H1 (cell line): ENCODE data around the gene ITGAE. TPM values are rescaled to one million over a fixed set of nuclear protein-coding genes. Genes with fewer than 3 reads are reported as not detected.
"Not testable (repeated sequence)": the region's sequence is repeated elsewhere in the genome, so short reads cannot be mapped to it uniquely, and the experiment has no call there.

Source experiments
- CTCF ChIA-PET: fragments of 300-600 bp; sonication (Branson Sonifier 250); formaldehyde crosslinking; loops from one replicate; lab custom pipeline; 2021; ENCODE audit not compliant: partially characterized antibody; lab: Charles Lee
- POLR2A ChIA-PET: fragments of 300-600 bp; sonication (Branson Sonifier 250); formaldehyde crosslinking; loops from one replicate; lab custom pipeline; 2021; ENCODE audit warnings: inconsistent platforms; ENCODE audit not compliant: partially characterized antibody; lab: Charles Lee
- DNase-seq, 2 experiments: peaks; one replicate each; pipeline versions ENCODE4 v3.0.0 to v3.0.0-alpha.2; 2010 to 2022; ENCODE audit warnings: low spot score in 2 of 2, low read depth in 1 of 2, mixed read lengths in 1 of 2
- FAIRE-seq: peaks from 2 replicates; lab custom pipeline; 2011; peaks lifted over from hg19 to GRCh38; lab: Jason Lieb, UNC
- H2AFZ ChIP-seq: 2 replicates; pipeline ENCODE4 v1.8.1; 2012; ENCODE audit warnings: low read length, inconsistent platforms
- H2AK5ac ChIP-seq: 2 replicates; pipeline ENCODE4 v1.6.1; 2013; ENCODE audit warnings: low read depth, low read length
- H2BK120ac ChIP-seq: replicated peaks from 2 replicates; pipeline ENCODE3; 2013; ENCODE audit warnings: low read depth, low read length, inconsistent platforms
- H2BK12ac ChIP-seq: 2 replicates; pipeline ENCODE4 v1.6.1; 2013; ENCODE audit warnings: low read depth, low read length
- H2BK15ac ChIP-seq: 2 replicates; pipeline ENCODE4 v1.6.1; 2013; ENCODE audit warnings: low read length
- H2BK20ac ChIP-seq: 2 replicates; pipeline ENCODE4 v1.6.1; 2013; ENCODE audit warnings: low read length
- H2BK5ac ChIP-seq: 2 replicates; pipeline ENCODE4 v1.6.1; 2013; ENCODE audit warnings: low read depth, low read length
- H3K14ac ChIP-seq: 2 replicates; pipeline ENCODE4 v1.6.1; 2013; ENCODE audit warnings: inconsistent platforms; ENCODE audit not compliant: insufficient read length
- H3K18ac ChIP-seq: 2 replicates; pipeline ENCODE4 v1.6.1; 2013; ENCODE audit warnings: low read length; ENCODE audit errors: extremely low read depth
- H3K23ac ChIP-seq: 2 replicates; pipeline ENCODE4 v1.6.1; 2013; ENCODE audit warnings: inconsistent platforms; ENCODE audit not compliant: insufficient read length
- H3K23me2 ChIP-seq: 2 replicates; pipeline ENCODE4 v1.6.1; 2013; ENCODE audit warnings: low read depth, low read length
- H3K27ac ChIP-seq: 2 replicates; pipeline ENCODE4 v1.6.1; 2011; ENCODE audit warnings: low read depth, low read length, inconsistent platforms
- H3K27me3 ChIP-seq, 4 experiments: replicated peaks in 1 of 4; 1 replicate in 1 of 4; 2 replicates in 3 of 4; pipeline versions ENCODE4 v1.6.1 to v1.8.1; 2011 to 2013; ENCODE audit warnings: low read length in 3 of 4, mild to moderate bottlenecking in 3 of 4, inconsistent platforms in 2 of 4, mixed read lengths in 2 of 4, moderate library complexity in 1 of 4; ENCODE audit not compliant: control insufficient read depth in 3 of 4, insufficient read depth in 3 of 4; ENCODE audit errors: extremely low read depth in 1 of 4
- H3K36me3 ChIP-seq, 4 experiments: 2 replicates each; pipeline versions ENCODE4 v1.6.1 to v1.8.1; 2011 to 2013; ENCODE audit warnings: mild to moderate bottlenecking in 4 of 4, low read length in 3 of 4, moderate library complexity in 2 of 4, control low read depth in 1 of 4, inconsistent platforms in 1 of 4; ENCODE audit not compliant: insufficient read depth in 4 of 4, control insufficient read depth in 2 of 4
- H3K4ac ChIP-seq: replicated peaks from 2 replicates; pipeline ENCODE3; 2013; ENCODE audit warnings: low read length, low read depth, mixed read lengths, inconsistent platforms; ENCODE audit not compliant: insufficient read length
- H3K4me1 ChIP-seq, 4 experiments: replicated peaks in 1 of 4; 1 replicate in 1 of 4; 2 replicates in 3 of 4; pipeline versions ENCODE4 v1.6.1 to v1.8.1; 2011 to 2013; ENCODE audit warnings: low read length in 3 of 4, inconsistent platforms in 2 of 4, mixed read lengths in 1 of 4; ENCODE audit not compliant: insufficient read depth in 4 of 4, control insufficient read depth in 3 of 4
- H3K4me2 ChIP-seq, 2 experiments: 2 replicates each; pipeline versions ENCODE4 v1.6.1 to v1.8.1; 2011 to 2013; ENCODE audit warnings: low read depth in 2 of 2, low read length in 2 of 2, control low read depth in 1 of 2, inconsistent platforms in 1 of 2, mild to moderate bottlenecking in 1 of 2; ENCODE audit not compliant: insufficient read depth in 1 of 2
- H3K4me3 ChIP-seq, 4 experiments: fragments of 200-600, 300-600 bp in 1 of 4; sonication (generic), shearing (Covaris generic), sonication (Bioruptor Twin) in 1 of 4; 2 replicates each; pipeline versions ENCODE4 v1.5.1 to v1.8.1; 2011 to 2016; ENCODE audit warnings: low read length in 4 of 4, low read depth in 3 of 4, control low read depth in 2 of 4, inconsistent platforms in 2 of 4, mild to moderate bottlenecking in 2 of 4, mixed read lengths in 1 of 4, moderate library complexity in 1 of 4; ENCODE audit not compliant: insufficient read depth in 2 of 4; ENCODE audit errors: extremely low read depth in 1 of 4
- H3K56ac ChIP-seq: replicated peaks from 2 replicates; pipeline ENCODE3; 2013; ENCODE audit warnings: low read depth, mild to moderate bottlenecking, mixed read lengths, low read length, inconsistent platforms; ENCODE audit not compliant: insufficient read length
- H3K79me1 ChIP-seq: 2 replicates; pipeline ENCODE4 v1.6.1; 2013; ENCODE audit warnings: low read depth, low read length, control low read depth
- H3K79me2 ChIP-seq, 2 experiments: 2 replicates each; pipeline versions ENCODE4 v1.6.1 to v1.8.1; 2012 to 2013; ENCODE audit warnings: low read length in 2 of 2, mild to moderate bottlenecking in 2 of 2, inconsistent platforms in 1 of 2; ENCODE audit not compliant: insufficient read depth in 2 of 2, control insufficient read depth in 1 of 2
- H3K9ac ChIP-seq, 4 experiments: replicated peaks in 1 of 4; 1 replicate in 1 of 4; 2 replicates in 3 of 4; pipeline versions ENCODE4 v1.6.1 to v1.8.1; 2011 to 2013; ENCODE audit warnings: low read depth in 3 of 4, low read length in 3 of 4, control low read depth in 2 of 4, mild to moderate bottlenecking in 2 of 4, moderate library complexity in 2 of 4, inconsistent platforms in 1 of 4; ENCODE audit errors: extremely low read depth in 1 of 4
- H3K9me3 ChIP-seq, 2 experiments: 2 replicates each; pipeline versions ENCODE4 v1.6.1 to v1.8.1; 2012 to 2013; ENCODE audit warnings: mild to moderate bottlenecking in 2 of 2, moderate library complexity in 2 of 2, control low read depth in 1 of 2, inconsistent platforms in 1 of 2, low read depth in 1 of 2, low read length in 1 of 2, mixed read lengths in 1 of 2; ENCODE audit not compliant: insufficient read depth in 2 of 2
- H4K20me1 ChIP-seq, 2 experiments: replicated peaks in 1 of 2; 2 replicates each; pipeline versions ENCODE3 to v1.8.1; 2011 to 2013; ENCODE audit warnings: inconsistent platforms in 2 of 2, low read length in 2 of 2, mild to moderate bottlenecking in 1 of 2; ENCODE audit not compliant: insufficient read depth in 2 of 2, control insufficient read depth in 1 of 2
- H4K5ac ChIP-seq: 2 replicates; pipeline ENCODE4 v1.6.1; 2013; ENCODE audit warnings: low read length, low read depth, mixed read lengths, inconsistent platforms; ENCODE audit not compliant: insufficient read length
- H4K8ac ChIP-seq: 2 replicates; pipeline ENCODE4 v1.8.0; 2013; ENCODE audit warnings: mild to moderate bottlenecking, moderate library complexity, low read length, inconsistent platforms; ENCODE audit not compliant: insufficient read depth; ENCODE audit errors: extremely low read depth
- H4K91ac ChIP-seq: replicated peaks from 2 replicates; pipeline ENCODE3; 2013; ENCODE audit warnings: low read length, mixed read lengths, inconsistent platforms; ENCODE audit not compliant: insufficient read length
- TCF12 ChIP-seq: IDR thresholded peaks from 2 replicates; pipeline ENCODE4 v1.6.1; 2011; ENCODE audit warnings: low read depth, mild to moderate bottlenecking, low read length
- WGBS, 2 experiments: shearing (Covaris generic) in 1 of 2; methylation state at CpG; one replicate each; pipeline versions ENCODE4 v1.1.6 to v1.1.7; 2013 to 2015; ENCODE audit warnings: low lambda C conversion rate in 2 of 2, mixed read lengths in 2 of 2, inconsistent platforms in 1 of 2, low coverage in 1 of 2, missing lambda C conversion rate in 1 of 2; ENCODE audit not compliant: insufficient replicate concordance in 2 of 2, insufficient coverage in 1 of 2, insufficient read length in 1 of 2; ENCODE audit errors: extremely low coverage in 1 of 2, missing lambda C conversion rate in 1 of 2; 5-methylcytosine and 5-hydroxymethylcytosine counted together
- polyA plus RNA-seq, 7 experiments: library from polyadenylated mRNA; depleted of rRNA in 3 of 7; stranded (reverse) in 5 of 7; unstranded in 2 of 7; fragments of >200 nt in 5 of 7; fragments of 200-250 nt in 2 of 7; gene quantifications; 1 replicate in 5 of 7; 2 replicates in 1 of 7; 4 replicates in 1 of 7; pipeline versions ENCODE4 v1.2.1 to v1.2.3, GENCODE V29; 2011 to 2013; ENCODE audit warnings: missing spikeins in 2 of 7, mixed read lengths in 2 of 7
- total RNA-seq: library from RNA; stranded (reverse); fragmentation: NEBNext Ultra II Directional; extraction: Animal tissue kit (Norgen Biotek cat#: 25700); gene quantifications from 2 replicates; pipeline ENCODE4 v1.2.1, GENCODE V29; 2021

The ITGAE gene
- total and polyA plus RNA-seq, 2 of the 8 experiments (the other 6 are each of a cell fraction or from before 2014, with no cell fraction given), result 23.2 to 43.1 TPM

GRCh38 chr17:3708366-3708765 lies 92.6 kb downstream of the ITGAE start:
- no peak for FAIRE-seq
- Histone ChIP-seq H2AFZ (no peak overlapping the region), H3K4me2 (no peak overlapping the region), H3K14ac (no peak overlapping the region), H2BK15ac (no peak overlapping the region), H2BK20ac (no peak overlapping the region), H2BK120ac (no peak overlapping the region), H3K18ac (no peak overlapping the region), H3K23me2 (no peaks in the 10 kb centered on the region), H3K27me3 (no peaks in the 10 kb centered on the region), H3K23ac (no peak overlapping the region), H4K8ac (no peak overlapping the region), H2AK5ac (no peak overlapping the region), H4K5ac (no peak overlapping the region), H3K9me3 (no peaks in the 10 kb centered on the region), H3K4me1 (no peaks in the 10 kb centered on the region), H3K79me2 (no peaks in the 10 kb centered on the region), H3K4me3 (no peak overlapping the region), H3K56ac (no peak overlapping the region), H2BK12ac (no peak overlapping the region), H3K36me3 (peaks cover 0 to 6% (median 0%) of the 10 kb centered on the region in 4 experiments; a peak in 1 of 8 replicates), H3K9ac (no peak overlapping the region), H3K79me1 (no peaks in the 10 kb centered on the region), H3K4ac (no peak overlapping the region), H4K20me1 (no peaks in the 10 kb centered on the region), H4K91ac (no peak overlapping the region), H2BK5ac (no peak overlapping the region), H3K27ac (no peak overlapping the region)
- TF ChIP-seq TCF12, result no peak
- no peak for DNase-seq
- 100% methylated on average over 3 of the region's 3 CpGs; no CpG with 5 or more reads in 1 of the 2 experiments for WGBS, 2 experiments
- ChIA-PET POLR2A (interaction anchor here (1.0 to 1.4 kb wide), 2 partner anchors 8 to 15 kb away, joined by 3 to 5 read pairs; partner anchors contain the start of gene HASPIN), CTCF (interaction anchor here (1.4 to 2.1 kb wide), 3 partner anchors 15 to 64 kb away, joined by 3 to 10 read pairs (median 10); partner anchors contain the start of gene HASPIN)

GRCh38 chr17:3705718-3705984 lies 95.3 kb downstream of the ITGAE start:
- FAIRE-seq, H3K79me2 ChIP-seq, H3K9ac ChIP-seq, H2BK15ac ChIP-seq, H3K56ac ChIP-seq, H3K27me3 ChIP-seq, H3K4me2 ChIP-seq, H2BK12ac ChIP-seq, H3K4me1 ChIP-seq, H3K4me3 ChIP-seq, POLR2A ChIA-PET, H3K18ac ChIP-seq, H2BK20ac ChIP-seq, H2AFZ ChIP-seq, H4K91ac ChIP-seq, H3K9me3 ChIP-seq, H4K5ac ChIP-seq, H2BK120ac ChIP-seq, H3K23me2 ChIP-seq, H3K36me3 ChIP-seq, H2AK5ac ChIP-seq, H3K14ac ChIP-seq, H4K8ac ChIP-seq, H2BK5ac ChIP-seq, DNase-seq, H4K20me1 ChIP-seq, H3K27ac ChIP-seq, H3K23ac ChIP-seq, H3K4ac ChIP-seq, H3K79me1 ChIP-seq: not testable (repeated sequence)
- WGBS, 2 experiments, result 94% methylated on average over 1 of the region's 1 CpG; no CpG with 5 or more reads in 1 of the 2 experiments
- CTCF ChIA-PET, result interaction anchor here (0.6 to 1.2 kb wide), 4 partner anchors 14 to 171 kb away, joined by 3 read pairs; no protein-coding TSS in a partner anchor
